ENCODE data around the gene DOK5. TPM values are rescaled to one million over a fixed set of nuclear protein-coding genes. Genes with fewer than 3 reads are reported as not detected.

DOK5 gene
- total RNA-seq, 2 donors from 2014 or later, result 0.14 to 1.2 TPM

DNA sequence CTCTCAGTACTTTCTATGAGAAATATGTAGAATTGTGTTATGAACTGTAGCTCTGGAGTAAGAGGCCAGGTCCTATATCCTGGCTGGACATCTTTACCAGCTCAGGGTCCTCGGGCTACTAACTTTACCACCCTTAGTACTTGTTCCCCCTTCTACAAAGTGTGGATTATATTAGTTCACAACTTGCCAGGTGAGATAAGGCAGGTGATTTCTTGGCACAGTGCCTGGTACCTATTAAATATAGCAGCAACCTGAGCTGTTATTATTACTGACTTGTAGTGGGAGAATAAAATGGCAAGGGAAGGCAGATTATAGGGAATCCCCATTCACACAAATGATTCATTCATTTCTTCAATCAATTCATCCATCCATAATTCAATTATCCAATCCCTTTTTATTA is 150.1 kb downstream of the DOK5 start:
- H3K4me1 ChIP-seq (replicated peaks), result no peaks in the 10 kb centered on the region
- H3K9me3 ChIP-seq, result no peaks in the 10 kb centered on the region
- H3K4me3 ChIP-seq, result no peak overlapping the region
- TF ChIP-seq POLR2A (IDR thresholded peaks at IDR 0.05), result no peak
- no peak for TF ChIP-seq POLR2AphosphoS5 (IDR thresholded peaks at IDR 0.05)
- TF ChIP-seq, protein P1, sequence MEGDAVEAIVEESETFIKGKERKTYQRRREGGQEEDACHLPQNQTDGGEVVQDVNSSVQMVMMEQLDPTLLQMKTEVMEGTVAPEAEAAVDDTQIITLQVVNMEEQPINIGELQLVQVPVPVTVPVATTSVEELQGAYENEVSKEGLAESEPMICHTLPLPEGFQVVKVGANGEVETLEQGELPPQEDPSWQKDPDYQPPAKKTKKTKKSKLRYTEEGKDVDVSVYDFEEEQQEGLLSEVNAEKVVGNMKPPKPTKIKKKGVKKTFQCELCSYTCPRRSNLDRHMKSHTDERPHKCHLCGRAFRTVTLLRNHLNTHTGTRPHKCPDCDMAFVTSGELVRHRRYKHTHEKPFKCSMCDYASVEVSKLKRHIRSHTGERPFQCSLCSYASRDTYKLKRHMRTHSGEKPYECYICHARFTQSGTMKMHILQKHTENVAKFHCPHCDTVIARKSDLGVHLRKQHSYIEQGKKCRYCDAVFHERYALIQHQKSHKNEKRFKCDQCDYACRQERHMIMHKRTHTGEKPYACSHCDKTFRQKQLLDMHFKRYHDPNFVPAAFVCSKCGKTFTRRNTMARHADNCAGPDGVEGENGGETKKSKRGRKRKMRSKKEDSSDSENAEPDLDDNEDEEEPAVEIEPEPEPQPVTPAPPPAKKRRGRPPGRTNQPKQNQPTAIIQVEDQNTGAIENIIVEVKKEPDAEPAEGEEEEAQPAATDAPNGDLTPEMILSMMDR (IDR thresholded peaks at IDR 0.05), result no peak
- H3K27ac ChIP-seq, result no peak overlapping the region
- H3K36me3 ChIP-seq, result no peaks in the 10 kb centered on the region
- intact Hi-C loops (cut with DNase I), result no loop called here
- no peak for DNase-seq (ENCODE audit: low spot score)
- H3K27me3 ChIP-seq (replicated peaks; ENCODE audit: insufficient read depth), result no peaks in the 10 kb centered on the region
- WGBS, result 35% methylated on average over 1 of the region's 1 CpG

DNA sequence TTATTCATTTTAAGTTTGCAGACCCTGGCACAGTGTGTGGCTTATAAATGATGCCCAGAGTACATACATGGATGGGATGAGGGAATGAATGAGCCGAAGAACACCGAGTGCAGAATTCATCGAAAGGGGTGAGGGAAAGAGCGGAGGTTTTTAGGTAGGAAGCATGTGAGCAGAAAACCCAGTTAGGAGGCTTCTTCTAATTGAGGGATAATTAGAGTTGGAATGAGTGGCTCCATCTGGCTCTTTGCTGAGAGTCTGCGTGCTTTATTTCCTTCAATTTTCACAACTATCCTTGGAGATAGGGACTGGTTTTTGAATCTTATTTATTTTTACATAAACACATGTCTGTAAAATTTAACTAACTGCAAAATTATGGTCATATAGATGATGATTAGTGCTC is 150.7 kb downstream of the DOK5 start:
- H3K9me3 ChIP-seq, result no peaks in the 10 kb centered on the region
- H3K4me3 ChIP-seq, result no peak overlapping the region
- H3K27ac ChIP-seq, result no peak overlapping the region
- intact Hi-C loops (cut with DNase I), result no loop called here
- no peak for DNase-seq (ENCODE audit: low spot score)
- TF ChIP-seq POLR2AphosphoS5 (IDR thresholded peaks at IDR 0.05) (no peak), POLR2A (IDR thresholded peaks at IDR 0.05) (no peak)
- 91% methylated on average over 5 of the region's 5 CpGs for WGBS
- no peaks in the 10 kb centered on the region for H3K4me1 ChIP-seq (replicated peaks)
- no peaks in the 10 kb centered on the region for H3K36me3 ChIP-seq
- no peaks in the 10 kb centered on the region for H3K27me3 ChIP-seq (replicated peaks; ENCODE audit: insufficient read depth)

DNA sequence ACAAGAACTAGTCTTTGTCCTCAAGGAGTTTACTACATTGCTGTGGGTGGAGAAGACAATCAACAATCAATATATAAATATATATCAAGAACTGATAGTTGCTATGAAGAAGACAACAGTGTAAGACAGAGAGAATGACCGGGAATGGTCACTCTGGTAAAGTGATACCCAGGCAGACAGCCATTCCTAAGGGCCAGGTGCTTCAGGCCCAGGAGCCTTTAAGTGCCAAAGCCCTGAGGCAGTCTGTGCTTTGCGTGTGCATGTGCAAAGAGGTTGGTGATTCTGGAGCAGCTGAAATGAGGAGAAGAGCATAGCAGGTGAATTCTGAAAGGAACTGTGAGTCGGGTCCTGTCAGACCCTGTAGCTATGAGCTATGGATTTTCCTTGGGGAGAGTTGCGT is 154.2 kb downstream of the DOK5 start:
- Histone ChIP-seq H3K4me3 (no peak overlapping the region), H3K27me3 (replicated peaks; ENCODE audit: insufficient read depth) (no peaks in the 10 kb centered on the region), H3K27ac (no peak overlapping the region), H3K4me1 (replicated peaks) (no peaks in the 10 kb centered on the region), H3K9me3 (no peaks in the 10 kb centered on the region), H3K36me3 (no peaks in the 10 kb centered on the region)
- intact Hi-C loops (cut with DNase I), result no loop called here
- DNase-seq (ENCODE audit: low spot score), result no peak
- no peak for TF ChIP-seq POLR2AphosphoS5 (IDR thresholded peaks at IDR 0.05)
- TF ChIP-seq, protein P1 (IDR thresholded peaks at IDR 0.05), result no peak
- TF ChIP-seq POLR2A (IDR thresholded peaks at IDR 0.05), result no peak
- WGBS, result 77% methylated on average over 4 of the region's 4 CpGs

DNA sequence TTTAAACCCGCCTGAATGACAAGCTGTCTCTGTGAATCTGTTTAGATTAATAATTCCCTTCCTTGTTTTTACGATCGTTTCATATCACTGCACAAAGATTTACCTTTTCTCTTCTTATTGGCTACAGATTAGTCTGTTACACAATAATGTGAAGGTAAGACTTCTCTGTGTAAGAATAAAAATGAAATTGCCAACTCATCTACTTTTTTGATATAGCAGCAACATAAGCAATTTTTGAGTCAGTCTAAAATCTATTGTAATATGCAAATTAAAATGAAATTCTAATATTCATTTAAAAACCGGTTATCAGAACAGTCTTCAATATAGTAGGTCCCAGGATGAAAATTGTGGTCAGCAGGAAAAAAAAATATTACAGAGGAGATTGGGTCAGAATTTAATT is 155.2 kb downstream of the DOK5 start:
- intact Hi-C loops (cut with DNase I), result no loop called here
- Histone ChIP-seq H3K9me3 (no peaks in the 10 kb centered on the region), H3K4me3 (no peak overlapping the region), H3K36me3 (no peaks in the 10 kb centered on the region), H3K27me3 (replicated peaks; ENCODE audit: insufficient read depth) (no peaks in the 10 kb centered on the region), H3K4me1 (replicated peaks) (no peaks in the 10 kb centered on the region), H3K27ac (no peak overlapping the region)
- TF ChIP-seq, protein P1 (IDR thresholded peaks at IDR 0.05), result no peak
- no peak for TF ChIP-seq POLR2A (IDR thresholded peaks at IDR 0.05)
- TF ChIP-seq POLR2AphosphoS5 (IDR thresholded peaks at IDR 0.05), result no peak
- WGBS, result 82% methylated on average over 4 of the region's 4 CpGs
- DNase-seq (ENCODE audit: low spot score), result no peak

DNA sequence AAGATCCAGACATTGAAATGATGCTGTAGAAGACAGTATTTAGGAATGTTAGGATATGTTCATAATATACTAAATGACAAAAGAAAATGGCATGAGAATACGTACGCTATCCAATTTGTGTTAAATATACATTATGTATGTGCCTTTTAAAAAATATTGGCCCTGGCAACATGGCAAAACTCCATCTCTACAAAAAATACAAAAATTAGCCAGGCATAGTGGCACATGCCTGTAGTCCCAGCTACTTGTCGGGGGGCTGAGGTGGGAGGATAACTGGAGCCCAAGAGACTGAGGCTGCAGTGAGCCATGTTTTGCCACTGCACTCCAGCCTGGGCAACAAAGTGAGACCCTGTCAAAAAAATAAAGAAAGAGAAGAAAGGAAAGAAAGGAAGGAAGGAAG is 155.7 kb downstream of the DOK5 start:
- no peaks in the 10 kb centered on the region for H3K4me1 ChIP-seq (replicated peaks)
- H3K27me3 ChIP-seq (replicated peaks; ENCODE audit: insufficient read depth), result no peaks in the 10 kb centered on the region
- no peaks in the 10 kb centered on the region for H3K36me3 ChIP-seq
- intact Hi-C loops (cut with DNase I), result no loop called here
- no peak for DNase-seq (ENCODE audit: low spot score)
- H3K9me3 ChIP-seq, result no peaks in the 10 kb centered on the region
- 87% methylated on average over 3 of the region's 3 CpGs for WGBS
- H3K4me3 ChIP-seq, result no peak overlapping the region
- H3K27ac ChIP-seq, result no peak overlapping the region
- TF ChIP-seq POLR2A (IDR thresholded peaks at IDR 0.05), result no peak
- no peak for TF ChIP-seq POLR2AphosphoS5 (IDR thresholded peaks at IDR 0.05)
- TF ChIP-seq, protein P1 (IDR thresholded peaks at IDR 0.05), result no peak

Data from prostate gland (tissue), 2 donors.